GM18868 (cell line): ENCODE data around the gene CASTOR1.

Source experiments
- ATAC-seq: cut with Tn5 transposase; IDR thresholded peaks from one replicate; pipeline ENCODE4 v1.9.1; 2021; ENCODE audit warnings: mild to moderate bottlenecking, moderate library complexity; ENCODE audit not compliant: unreplicated experiment

Gene CASTOR1

GRCh38 chr22:30286331-30286730 is 3.0 kb downstream of the CASTOR1 start:
- no peak for ATAC-seq

GRCh38 chr22:30285846-30286200 is 3.5 kb downstream of the CASTOR1 start:
- no peak for ATAC-seq

- no peak for ATAC-seq
These were observed 4.0 kb downstream of the CASTOR1 start for GRCh38 chr22:30285176-30285845.

GRCh38 chr22:30284666-30285065 is 4.6 kb downstream of the CASTOR1 start:
- no peak for ATAC-seq

- ATAC-seq = no peak
These were observed 5.1 kb downstream of the CASTOR1 start for GRCh38 chr22:30284172-30284571.

GRCh38 chr22:30283342-30283741 is 6.0 kb downstream of the CASTOR1 start:
- ATAC-seq = no peak

GRCh38 chr22:30282616-30283046 is 6.7 kb downstream of the CASTOR1 start:
- no peak for ATAC-seq

GRCh38 chr22:30280505-30280904 is 8.8 kb downstream of the CASTOR1 start:
- ATAC-seq = no peak

GRCh38 chr22:30279932-30280331 is 9.4 kb downstream of the CASTOR1 start:
- ATAC-seq = no peak

GRCh38 chr22:30279046-30279788 is 10.1 kb downstream of the CASTOR1 start:
- no peak for ATAC-seq

- ATAC-seq = no peak
These were observed 11.6 kb downstream of the CASTOR1 start for GRCh38 chr22:30277547-30278344.

GRCh38 chr22:30276039-30276438 is 13.3 kb downstream of the CASTOR1 start:
- ATAC-seq = no peak

- no peak for ATAC-seq
These were observed 13.7 kb downstream of the CASTOR1 start for GRCh38 chr22:30275625-30276024.

GRCh38 chr22:30274437-30274812 is 14.9 kb downstream of the CASTOR1 start:
- ATAC-seq = no peak

- no peak for ATAC-seq
These were observed 15.4 kb downstream of the CASTOR1 start for GRCh38 chr22:30273711-30274436.

- ATAC-seq = no peak
These were observed 16.3 kb downstream of the CASTOR1 start for GRCh38 chr22:30272781-30273601.

GRCh38 chr22:30270832-30271231 is 18.5 kb downstream of the CASTOR1 start:
- ATAC-seq = no peak

GRCh38 chr22:30268331-30268730 is 21.0 kb downstream of the CASTOR1 start:
- ATAC-seq = no peak

GRCh38 chr22:30267382-30268302 is 21.7 kb downstream of the CASTOR1 start:
- ATAC-seq = no peak
